A673 (cell line): ENCODE measurements around the gene KIF4A.

Experiments used
- EZH2 ChIP-seq: fragments of 200-600 bp; sonication (generic); IDR thresholded peaks from 2 replicates; pipeline ENCODE4 v1.6.1; 2017; ENCODE audit warnings: borderline replicate concordance, low read depth, mild to moderate bottlenecking, mixed read lengths, antibody characterized with exemption, low read length; ENCODE audit not compliant: poor library complexity, severe bottlenecking
- TF ChIP-seq, protein P1 (sequence below): fragments of 300-800, 200-600 bp; sonication (generic); conservative IDR thresholded peaks from 2 replicates; pipeline ENCODE4 v1.5.1; 2017; ENCODE audit warnings: low read depth, mild to moderate bottlenecking, antibody characterized with exemption, low read length, moderate library complexity, mixed read lengths

GRCh38 chrX:70398899-70399298, 109.0 kb downstream of the KIF4A start:
- TF ChIP-seq, protein P1, sequence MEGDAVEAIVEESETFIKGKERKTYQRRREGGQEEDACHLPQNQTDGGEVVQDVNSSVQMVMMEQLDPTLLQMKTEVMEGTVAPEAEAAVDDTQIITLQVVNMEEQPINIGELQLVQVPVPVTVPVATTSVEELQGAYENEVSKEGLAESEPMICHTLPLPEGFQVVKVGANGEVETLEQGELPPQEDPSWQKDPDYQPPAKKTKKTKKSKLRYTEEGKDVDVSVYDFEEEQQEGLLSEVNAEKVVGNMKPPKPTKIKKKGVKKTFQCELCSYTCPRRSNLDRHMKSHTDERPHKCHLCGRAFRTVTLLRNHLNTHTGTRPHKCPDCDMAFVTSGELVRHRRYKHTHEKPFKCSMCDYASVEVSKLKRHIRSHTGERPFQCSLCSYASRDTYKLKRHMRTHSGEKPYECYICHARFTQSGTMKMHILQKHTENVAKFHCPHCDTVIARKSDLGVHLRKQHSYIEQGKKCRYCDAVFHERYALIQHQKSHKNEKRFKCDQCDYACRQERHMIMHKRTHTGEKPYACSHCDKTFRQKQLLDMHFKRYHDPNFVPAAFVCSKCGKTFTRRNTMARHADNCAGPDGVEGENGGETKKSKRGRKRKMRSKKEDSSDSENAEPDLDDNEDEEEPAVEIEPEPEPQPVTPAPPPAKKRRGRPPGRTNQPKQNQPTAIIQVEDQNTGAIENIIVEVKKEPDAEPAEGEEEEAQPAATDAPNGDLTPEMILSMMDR, result no peak
- TF ChIP-seq EZH2, result no peak
